HL-60/S4 (cell line): ENCODE data around the gene JMY.

ENCODE experiments used
- in situ Hi-C: fragments of 300-500 bp; cut with MboI; formaldehyde crosslinking; loops from 2 replicates; pipeline ENCODE4 v1.14.3; 2022; ENCODE audit warnings: low sequenced_read_pairs

JMY gene

GRCh38 chr5:79235634-79236361 lies at the start of gene JMY:
Gene JMY, plus strand, starts transcription at chr5:79236131. Its CDS starts 520 bp downstream, at chr5:79236651.
- in situ Hi-C loops = no loop called here

GRCh38 chr5:79186455-79186854 lies 49.5 kb upstream of the JMY start:
- in situ Hi-C loops = no loop called here

GRCh38 chr5:79189439-79190234 lies 46.3 kb upstream of the JMY start:
- in situ Hi-C loops = no loop called here

GRCh38 chr5:79190235-79190529 lies 45.7 kb upstream of the JMY start:
- in situ Hi-C loops = no loop called here

- in situ Hi-C loops = no loop called here
Measured at GRCh38 chr5:79191457-79191856, 44.5 kb upstream of the JMY start.

- in situ Hi-C loops = no loop called here
Measured at GRCh38 chr5:79193643-79194042, 42.3 kb upstream of the JMY start.

GRCh38 chr5:79200573-79201183 lies 35.3 kb upstream of the JMY start:
- in situ Hi-C loops = no loop called here

- in situ Hi-C loops = no loop called here
Measured at GRCh38 chr5:79201206-79201605, 34.7 kb upstream of the JMY start.

- in situ Hi-C loops = no loop called here
Measured at GRCh38 chr5:79202076-79202475, 33.9 kb upstream of the JMY start.

GRCh38 chr5:79205965-79206364 lies 30.0 kb upstream of the JMY start:
- in situ Hi-C loops = no loop called here

- in situ Hi-C loops = no loop called here
Measured at GRCh38 chr5:79206541-79206940, 29.4 kb upstream of the JMY start.

GRCh38 chr5:79209505-79209904 lies 26.4 kb upstream of the JMY start:
- in situ Hi-C loops = no loop called here

- in situ Hi-C loops = no loop called here
Measured at GRCh38 chr5:79224286-79224984, 11.5 kb upstream of the JMY start.

- in situ Hi-C loops = no loop called here
Measured at GRCh38 chr5:79225026-79225425, 10.9 kb upstream of the JMY start.

GRCh38 chr5:79225441-79225840 lies 10.5 kb upstream of the JMY start:
- in situ Hi-C loops = no loop called here

- in situ Hi-C loops = no loop called here
Measured at GRCh38 chr5:79227484-79228025, 8.4 kb upstream of the JMY start.

- in situ Hi-C loops = no loop called here
Measured at GRCh38 chr5:79229357-79230174, 6.4 kb upstream of the JMY start.

GRCh38 chr5:79235261-79235633 lies 684 bp upstream of the JMY start:
- in situ Hi-C loops = no loop called here

GRCh38 chr5:79236362-79236969 lies 535 bp downstream of the JMY start:
- in situ Hi-C loops = no loop called here
